HG03045 (cell line): ENCODE measurements around the gene YPEL2.
A peak's percentile ranks its signal among the peaks of the same experiment; 100 is the strongest.

Experiments
- ATAC-seq: cut with Tn5 transposase; IDR thresholded peaks from one replicate; pipeline ENCODE4 v1.9.1; 2021; ENCODE audit warnings: mild to moderate bottlenecking, moderate library complexity; ENCODE audit not compliant: unreplicated experiment

YPEL2 gene

GRCh38 chr17:59330053-59330942, 1.2 kb upstream of the YPEL2 start:
- ATAC-seq, result no peak

GRCh38 chr17:59331929-59332748, 684 bp downstream of the YPEL2 start:
- peak; percentile 8 for ATAC-seq

- no peak for ATAC-seq
Measured at GRCh38 chr17:59332749-59333377, 1.4 kb downstream of the YPEL2 start.

- ATAC-seq, result no peak
Measured at GRCh38 chr17:59333836-59334235, 2.4 kb downstream of the YPEL2 start.

- no peak for ATAC-seq
Measured at GRCh38 chr17:59335685-59336084, 4.2 kb downstream of the YPEL2 start.

GRCh38 chr17:59337741-59338299, 6.4 kb downstream of the YPEL2 start:
- no peak for ATAC-seq

- ATAC-seq, result no peak
Measured at GRCh38 chr17:59338498-59338897, 7.0 kb downstream of the YPEL2 start.

- no peak for ATAC-seq
Measured at GRCh38 chr17:59341922-59342321, 10.5 kb downstream of the YPEL2 start.

GRCh38 chr17:59342681-59343131, 11.3 kb downstream of the YPEL2 start:
- no peak for ATAC-seq

- ATAC-seq, result no peak
Measured at GRCh38 chr17:59345476-59345875, 14.0 kb downstream of the YPEL2 start.

GRCh38 chr17:59346341-59346740, 14.9 kb downstream of the YPEL2 start:
- ATAC-seq, result no peak

- no peak for ATAC-seq
Measured at GRCh38 chr17:59346876-59347407, 15.5 kb downstream of the YPEL2 start.

GRCh38 chr17:59347975-59348391, 16.5 kb downstream of the YPEL2 start:
- ATAC-seq, result no peak

GRCh38 chr17:59349178-59349577, 17.7 kb downstream of the YPEL2 start:
- no peak for ATAC-seq

- no peak for ATAC-seq
Measured at GRCh38 chr17:59353106-59353854, 21.8 kb downstream of the YPEL2 start.

- ATAC-seq, result no peak
Measured at GRCh38 chr17:59353936-59354755, 22.7 kb downstream of the YPEL2 start.

- ATAC-seq, result no peak
Measured at GRCh38 chr17:59355030-59355701, 23.7 kb downstream of the YPEL2 start.

GRCh38 chr17:59355702-59356325, 24.4 kb downstream of the YPEL2 start:
- ATAC-seq, result no peak
